PFSK-1 (cell line): ENCODE results near the gene DLGAP1.

Experiments
- POLR2AphosphoS5 ChIP-seq: IDR thresholded peaks from 2 replicates; pipeline ENCODE4 v1.6.1; 2012; ENCODE audit warnings: low read depth, mild to moderate bottlenecking, control low read depth, low read length, moderate library complexity
- SIN3A ChIP-seq: IDR thresholded peaks from 2 replicates; pipeline ENCODE4 v1.6.1; 2012; ENCODE audit warnings: mild to moderate bottlenecking, low read length, moderate library complexity, borderline replicate concordance; ENCODE audit not compliant: insufficient read depth
- TAF1 ChIP-seq: IDR thresholded peaks from 2 replicates; pipeline ENCODE4 v1.6.1; 2012; ENCODE audit warnings: low read length, control low read depth, borderline replicate concordance; ENCODE audit not compliant: insufficient read depth
- TF ChIP-seq, protein P1 (sequence below), 2 experiments: IDR thresholded peaks; 2 replicates each; pipeline versions ENCODE4 v1.6.1 to v1.8.0; 2011 to 2012; ENCODE audit warnings: low read depth in 2 of 2, low read length in 2 of 2, control low read depth in 1 of 2, inconsistent platforms in 1 of 2, mild to moderate bottlenecking in 1 of 2, moderate library complexity in 1 of 2; ENCODE audit not compliant: insufficient read depth in 1 of 2

GRCh38 chr18:3596324-3596636 is 858.8 kb downstream of the DLGAP1 start:
- TF ChIP-seq POLR2AphosphoS5, result no peak
- TF ChIP-seq, protein P1, sequence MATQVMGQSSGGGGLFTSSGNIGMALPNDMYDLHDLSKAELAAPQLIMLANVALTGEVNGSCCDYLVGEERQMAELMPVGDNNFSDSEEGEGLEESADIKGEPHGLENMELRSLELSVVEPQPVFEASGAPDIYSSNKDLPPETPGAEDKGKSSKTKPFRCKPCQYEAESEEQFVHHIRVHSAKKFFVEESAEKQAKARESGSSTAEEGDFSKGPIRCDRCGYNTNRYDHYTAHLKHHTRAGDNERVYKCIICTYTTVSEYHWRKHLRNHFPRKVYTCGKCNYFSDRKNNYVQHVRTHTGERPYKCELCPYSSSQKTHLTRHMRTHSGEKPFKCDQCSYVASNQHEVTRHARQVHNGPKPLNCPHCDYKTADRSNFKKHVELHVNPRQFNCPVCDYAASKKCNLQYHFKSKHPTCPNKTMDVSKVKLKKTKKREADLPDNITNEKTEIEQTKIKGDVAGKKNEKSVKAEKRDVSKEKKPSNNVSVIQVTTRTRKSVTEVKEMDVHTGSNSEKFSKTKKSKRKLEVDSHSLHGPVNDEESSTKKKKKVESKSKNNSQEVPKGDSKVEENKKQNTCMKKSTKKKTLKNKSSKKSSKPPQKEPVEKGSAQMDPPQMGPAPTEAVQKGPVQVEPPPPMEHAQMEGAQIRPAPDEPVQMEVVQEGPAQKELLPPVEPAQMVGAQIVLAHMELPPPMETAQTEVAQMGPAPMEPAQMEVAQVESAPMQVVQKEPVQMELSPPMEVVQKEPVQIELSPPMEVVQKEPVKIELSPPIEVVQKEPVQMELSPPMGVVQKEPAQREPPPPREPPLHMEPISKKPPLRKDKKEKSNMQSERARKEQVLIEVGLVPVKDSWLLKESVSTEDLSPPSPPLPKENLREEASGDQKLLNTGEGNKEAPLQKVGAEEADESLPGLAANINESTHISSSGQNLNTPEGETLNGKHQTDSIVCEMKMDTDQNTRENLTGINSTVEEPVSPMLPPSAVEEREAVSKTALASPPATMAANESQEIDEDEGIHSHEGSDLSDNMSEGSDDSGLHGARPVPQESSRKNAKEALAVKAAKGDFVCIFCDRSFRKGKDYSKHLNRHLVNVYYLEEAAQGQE (IDR thresholded peaks at IDR 0.05; ENCODE audit: insufficient read depth in 1 of 2, low read depth in 2 of 2, low read length in 2 of 2), result no peak
- no peak for TF ChIP-seq TAF1
- no peak for TF ChIP-seq SIN3A
